Mucosa of descending colon (tissue), 3 donors: Measurements from ENCODE around the gene SPAG4. TPM values are rescaled to one million over a fixed set of nuclear protein-coding genes. Genes with fewer than 3 reads are reported as not detected.

Source experiments
- ATAC-seq: fragments of 200-7000 bp; cut with Tn5 transposase; one replicate; pipeline ENCODE4 v1.9.1; 2020; ENCODE audit warnings: mild to moderate bottlenecking, moderate library complexity
- DNase-seq, 3 donors: peaks; one replicate each; pipeline ENCODE4 v3.0.0-alpha.2; 2020
- H3K36me3 ChIP-seq: fragments of 200-600 bp; one replicate; pipeline ENCODE4 v1.8.0; 2021; ENCODE audit warnings: low read depth, mild to moderate bottlenecking
- H3K4me1 ChIP-seq: fragments of 200-600 bp; one replicate; pipeline ENCODE4 v1.8.0; 2021; ENCODE audit warnings: low read depth, mild to moderate bottlenecking
- H3K4me3 ChIP-seq: fragments of 200-600 bp; one replicate; pipeline ENCODE4 v1.8.0; 2021; ENCODE audit warnings: mild to moderate bottlenecking
- H3K9me3 ChIP-seq: fragments of 200-600 bp; one replicate; pipeline ENCODE4 v1.8.0; 2021; ENCODE audit warnings: mild to moderate bottlenecking
- intact Hi-C, 2 donors: fragments of 100-400 bp; cut with DNase I in 1 of 2; cut with micrococcal nuclease in 1 of 2; formaldehyde crosslinking; loops; one replicate each; pipeline versions ENCODE4 v1.11.0 to v1.11.1; 2022; cut with DNase I, micrococcal nuclease
- total RNA-seq, 3 donors: library from RNA; stranded (reverse); fragmentation: NEBNext Ultra II Directional in 2 of 3; extraction: Animal tissue kit (Norgen Biotek cat#: 25700) in 2 of 3; gene quantifications; one replicate each; pipeline versions ENCODE4 v1.2.1 to v1.2.4, GENCODE V29; 2021 to 2023
- TF ChIP-seq, protein P1 (sequence below): fragments of 200-600 bp; IDR thresholded peaks from one replicate; pipeline ENCODE4 v1.8.0; 2022; ENCODE audit warnings: antibody characterized with exemption, mild to moderate bottlenecking
- donor health status: DM: no; HTN: no; CAD: no; lungs with moderate emphysema.
- donor health status: DM: no; HTN: no; CAD: no.
- donor health status: DM: no; HTN: yes; CAD: no.

The SPAG4 gene
- total RNA-seq, 3 donors from 2014 or later: 3.5 to 5.9 (median 4.1) TPM

- Histone ChIP-seq H3K4me1 (peaks cover 2% of the 10 kb centered on the region), H3K9me3 (no peaks in the 10 kb centered on the region), H3K36me3 (no peaks in the 10 kb centered on the region), H3K4me3 (no peak overlapping the region)
- intact Hi-C loops: no loop called here
- DNase-seq (no peak), ATAC-seq (no peak)
- TF ChIP-seq, protein P1, sequence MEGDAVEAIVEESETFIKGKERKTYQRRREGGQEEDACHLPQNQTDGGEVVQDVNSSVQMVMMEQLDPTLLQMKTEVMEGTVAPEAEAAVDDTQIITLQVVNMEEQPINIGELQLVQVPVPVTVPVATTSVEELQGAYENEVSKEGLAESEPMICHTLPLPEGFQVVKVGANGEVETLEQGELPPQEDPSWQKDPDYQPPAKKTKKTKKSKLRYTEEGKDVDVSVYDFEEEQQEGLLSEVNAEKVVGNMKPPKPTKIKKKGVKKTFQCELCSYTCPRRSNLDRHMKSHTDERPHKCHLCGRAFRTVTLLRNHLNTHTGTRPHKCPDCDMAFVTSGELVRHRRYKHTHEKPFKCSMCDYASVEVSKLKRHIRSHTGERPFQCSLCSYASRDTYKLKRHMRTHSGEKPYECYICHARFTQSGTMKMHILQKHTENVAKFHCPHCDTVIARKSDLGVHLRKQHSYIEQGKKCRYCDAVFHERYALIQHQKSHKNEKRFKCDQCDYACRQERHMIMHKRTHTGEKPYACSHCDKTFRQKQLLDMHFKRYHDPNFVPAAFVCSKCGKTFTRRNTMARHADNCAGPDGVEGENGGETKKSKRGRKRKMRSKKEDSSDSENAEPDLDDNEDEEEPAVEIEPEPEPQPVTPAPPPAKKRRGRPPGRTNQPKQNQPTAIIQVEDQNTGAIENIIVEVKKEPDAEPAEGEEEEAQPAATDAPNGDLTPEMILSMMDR: no peak
Measured at GRCh38 chr20:35636095-35636494, 20.5 kb downstream of the SPAG4 start.

GRCh38 chr20:35637276-35637675, 21.6 kb downstream of the SPAG4 start:
- Histone ChIP-seq H3K4me3 (no peak overlapping the region), H3K4me1 (peaks cover 2% of the 10 kb centered on the region), H3K9me3 (no peaks in the 10 kb centered on the region), H3K36me3 (no peaks in the 10 kb centered on the region)
- ATAC-seq (no peak), DNase-seq (no peak)
- intact Hi-C loops: no loop called here
- TF ChIP-seq, protein P1: no peak

- Histone ChIP-seq H3K4me1 (peaks cover 2% of the 10 kb centered on the region), H3K4me3 (no peak overlapping the region), H3K9me3 (no peaks in the 10 kb centered on the region), H3K36me3 (no peaks in the 10 kb centered on the region)
- no peak for ATAC-seq
- TF ChIP-seq, protein P1: no peak
- no peak for DNase-seq
- intact Hi-C loops: no loop called here
Measured at GRCh38 chr20:35638751-35639150, 23.1 kb downstream of the SPAG4 start.

DNA sequence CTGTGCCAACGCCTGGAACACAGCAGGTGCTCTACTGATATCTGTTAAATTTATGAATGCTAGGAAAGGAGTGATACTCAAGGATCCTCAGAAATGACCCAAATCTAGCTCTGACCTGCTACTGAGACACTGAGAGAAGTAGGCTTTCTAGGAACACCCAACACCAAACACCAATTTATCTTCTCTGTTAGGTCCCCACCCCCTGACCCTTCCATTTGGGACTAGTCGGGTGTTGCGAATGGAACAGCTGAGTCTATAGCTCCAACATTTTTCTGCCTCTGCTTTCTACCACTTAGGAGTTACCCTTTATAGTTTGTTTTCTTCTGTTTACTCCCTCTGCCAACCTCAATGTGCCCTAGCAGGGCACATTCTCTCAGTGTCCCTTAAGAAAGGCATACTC, 25.1 kb downstream of the SPAG4 start:
- ATAC-seq (no peak), DNase-seq (no peak)
- intact Hi-C loops: no loop called here
- Histone ChIP-seq H3K36me3 (no peaks in the 10 kb centered on the region), H3K4me3 (no peak overlapping the region), H3K4me1 (peaks cover 2% of the 10 kb centered on the region), H3K9me3 (no peaks in the 10 kb centered on the region)
- TF ChIP-seq, protein P1: no peak

DNA sequence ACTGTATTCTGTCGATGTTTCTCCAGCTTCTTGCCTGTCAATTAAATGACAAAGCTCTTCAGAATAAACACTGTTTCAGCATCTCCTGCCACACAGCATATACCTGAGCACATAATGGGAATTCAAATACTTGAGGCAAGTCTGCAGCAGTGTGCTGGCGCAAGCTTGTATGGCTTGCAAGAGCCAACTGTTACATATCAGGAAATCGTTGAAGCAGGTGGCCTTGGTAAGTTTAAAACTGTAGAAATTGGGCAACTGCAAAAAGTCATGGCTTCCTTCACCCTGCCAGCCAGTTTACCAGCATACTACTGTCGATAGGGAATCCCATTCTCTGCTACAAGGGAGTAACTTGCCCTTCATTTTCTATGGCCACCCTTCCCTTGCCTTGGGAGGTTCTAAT, 26.1 kb downstream of the SPAG4 start:
- ATAC-seq (no peak), DNase-seq (no peak)
- TF ChIP-seq, protein P1: no peak
- intact Hi-C loops: no loop called here
- Histone ChIP-seq H3K4me1 (peaks cover 2% of the 10 kb centered on the region), H3K4me3 (no peak overlapping the region), H3K36me3 (no peaks in the 10 kb centered on the region), H3K9me3 (no peaks in the 10 kb centered on the region)

- Histone ChIP-seq H3K36me3 (no peaks in the 10 kb centered on the region), H3K4me1 (peaks cover 2% of the 10 kb centered on the region), H3K9me3 (no peaks in the 10 kb centered on the region), H3K4me3 (no peak overlapping the region)
- TF ChIP-seq, protein P1: no peak
- no peak for DNase-seq
- ATAC-seq: no peak
- intact Hi-C loops: no loop called here
Measured at GRCh38 chr20:35643045-35643444, 27.4 kb downstream of the SPAG4 start.
